NB4 (cell line): Measurements from ENCODE around the gene FTMT.

Experiments
- MYC ChIP-seq: IDR thresholded peaks from 2 replicates; pipeline ENCODE4 v1.6.1; 2011; ENCODE audit warnings: low read depth, low read length
- TF ChIP-seq, protein P1 (sequence below): IDR thresholded peaks from 2 replicates; pipeline ENCODE4 v1.6.1; 2011; ENCODE audit warnings: low read depth, low read length
- TF ChIP-seq, protein P2 (sequence below): IDR thresholded peaks from one replicate; pipeline ENCODE4 v1.5.1; 2012; ENCODE audit warnings: low read depth, low read length

DNA sequence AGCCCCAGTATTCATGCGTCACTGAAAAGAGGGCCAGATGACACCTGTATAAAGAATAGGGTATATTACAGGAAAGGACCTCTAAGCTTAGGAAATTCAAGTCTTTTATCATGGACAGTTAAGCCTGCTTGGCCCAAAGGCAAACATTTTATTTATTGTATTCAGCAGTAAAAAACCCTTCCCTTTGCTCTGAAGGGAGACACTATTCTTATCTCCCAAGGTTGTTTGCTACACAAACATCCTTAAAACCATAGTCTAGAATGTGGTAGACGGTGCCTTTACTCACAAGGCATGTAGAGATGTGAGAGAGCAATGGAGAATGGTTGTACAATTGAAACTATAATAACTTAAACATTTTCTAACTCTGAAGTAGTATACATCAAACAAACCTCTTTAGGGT is 33.9 kb downstream of the FTMT start:
- TF ChIP-seq, protein P1, sequence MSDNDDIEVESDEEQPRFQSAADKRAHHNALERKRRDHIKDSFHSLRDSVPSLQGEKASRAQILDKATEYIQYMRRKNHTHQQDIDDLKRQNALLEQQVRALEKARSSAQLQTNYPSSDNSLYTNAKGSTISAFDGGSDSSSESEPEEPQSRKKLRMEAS: no peak
- TF ChIP-seq, protein P2, sequence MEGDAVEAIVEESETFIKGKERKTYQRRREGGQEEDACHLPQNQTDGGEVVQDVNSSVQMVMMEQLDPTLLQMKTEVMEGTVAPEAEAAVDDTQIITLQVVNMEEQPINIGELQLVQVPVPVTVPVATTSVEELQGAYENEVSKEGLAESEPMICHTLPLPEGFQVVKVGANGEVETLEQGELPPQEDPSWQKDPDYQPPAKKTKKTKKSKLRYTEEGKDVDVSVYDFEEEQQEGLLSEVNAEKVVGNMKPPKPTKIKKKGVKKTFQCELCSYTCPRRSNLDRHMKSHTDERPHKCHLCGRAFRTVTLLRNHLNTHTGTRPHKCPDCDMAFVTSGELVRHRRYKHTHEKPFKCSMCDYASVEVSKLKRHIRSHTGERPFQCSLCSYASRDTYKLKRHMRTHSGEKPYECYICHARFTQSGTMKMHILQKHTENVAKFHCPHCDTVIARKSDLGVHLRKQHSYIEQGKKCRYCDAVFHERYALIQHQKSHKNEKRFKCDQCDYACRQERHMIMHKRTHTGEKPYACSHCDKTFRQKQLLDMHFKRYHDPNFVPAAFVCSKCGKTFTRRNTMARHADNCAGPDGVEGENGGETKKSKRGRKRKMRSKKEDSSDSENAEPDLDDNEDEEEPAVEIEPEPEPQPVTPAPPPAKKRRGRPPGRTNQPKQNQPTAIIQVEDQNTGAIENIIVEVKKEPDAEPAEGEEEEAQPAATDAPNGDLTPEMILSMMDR: no peak
- no peak for TF ChIP-seq MYC
